Stimulated activated CD8-positive, alpha-beta memory T cell treated with anti-CD3 and anti-CD28 coated beads, Interleukin-15, amount 100 ng/mL, for 4 hours (primary cell): ENCODE measurements around the gene GRID1.

Experiments used
- DNase-seq, 2 donors: peaks; one replicate each; pipeline ENCODE4 v3.0.0-alpha.2; 2020; ENCODE audit warnings: low read depth in 2 of 2

GRID1 gene

DNA sequence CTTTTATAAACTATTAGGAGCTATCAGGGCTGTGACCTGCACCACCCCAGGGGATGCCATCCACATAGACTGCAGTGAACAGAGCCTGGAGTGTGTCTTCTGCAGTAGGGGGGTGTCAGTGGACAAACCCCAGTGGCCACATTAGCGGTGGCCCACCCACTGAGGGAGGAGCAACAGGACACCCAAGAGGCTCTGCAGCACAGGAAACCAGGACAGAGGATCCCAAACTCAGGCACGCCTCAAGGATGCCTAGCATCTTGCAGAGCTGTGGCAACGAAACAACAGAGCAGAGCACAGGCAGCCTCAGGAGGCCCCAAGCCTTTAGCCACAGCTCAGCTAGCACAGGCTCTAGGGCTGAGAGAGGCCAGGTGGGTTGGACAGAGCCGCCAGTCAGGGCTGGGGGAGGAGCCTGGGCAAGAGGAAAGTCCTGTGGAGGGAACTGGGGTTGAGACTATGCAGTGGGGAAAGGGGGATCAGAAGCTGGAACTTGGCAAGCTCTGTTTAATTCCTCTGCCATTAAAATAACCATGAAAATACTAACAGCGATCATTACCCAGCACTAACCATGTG lies 53.8 kb downstream of the GRID1 start:
- no peak for DNase-seq

DNA sequence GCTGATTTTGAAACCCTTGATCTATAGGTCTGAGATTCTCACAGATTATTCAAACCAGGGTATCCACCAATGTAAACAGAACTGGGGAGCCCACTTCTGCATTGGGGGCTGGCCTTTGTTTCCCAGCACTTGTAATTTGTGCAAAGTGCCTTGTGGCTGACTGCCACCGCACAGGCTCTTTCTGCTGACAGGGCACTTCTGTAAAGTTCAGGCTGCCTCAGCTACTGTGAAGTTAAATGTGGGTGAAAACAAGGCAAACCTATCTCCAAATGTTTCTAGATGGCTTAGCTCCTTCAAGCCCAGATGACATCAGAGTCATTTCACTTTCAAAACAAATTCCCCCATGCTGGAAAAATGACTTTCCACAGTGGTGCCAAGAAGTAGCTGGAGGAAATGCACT lies 54.7 kb downstream of the GRID1 start:
- no peak for DNase-seq

DNA sequence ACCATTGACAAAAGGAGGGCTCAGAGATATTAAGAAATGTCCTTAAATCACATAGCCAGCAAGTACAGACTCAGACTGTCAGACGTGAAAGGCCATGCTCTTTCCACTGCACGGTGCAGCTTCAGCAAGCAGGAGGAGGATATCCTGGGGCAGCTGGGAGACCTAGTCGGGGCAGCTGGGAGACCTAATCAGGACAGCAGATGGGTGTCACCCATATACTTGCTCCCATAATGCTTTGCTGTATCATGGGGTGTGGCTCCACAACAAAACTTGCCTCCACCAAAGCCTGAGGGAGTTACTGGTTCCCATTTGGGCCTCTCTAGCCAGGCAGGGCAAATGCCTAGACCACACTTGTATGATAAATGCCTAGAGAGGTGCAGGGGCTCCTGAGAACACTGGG lies 55.4 kb downstream of the GRID1 start:
- DNase-seq, result no peak

DNA sequence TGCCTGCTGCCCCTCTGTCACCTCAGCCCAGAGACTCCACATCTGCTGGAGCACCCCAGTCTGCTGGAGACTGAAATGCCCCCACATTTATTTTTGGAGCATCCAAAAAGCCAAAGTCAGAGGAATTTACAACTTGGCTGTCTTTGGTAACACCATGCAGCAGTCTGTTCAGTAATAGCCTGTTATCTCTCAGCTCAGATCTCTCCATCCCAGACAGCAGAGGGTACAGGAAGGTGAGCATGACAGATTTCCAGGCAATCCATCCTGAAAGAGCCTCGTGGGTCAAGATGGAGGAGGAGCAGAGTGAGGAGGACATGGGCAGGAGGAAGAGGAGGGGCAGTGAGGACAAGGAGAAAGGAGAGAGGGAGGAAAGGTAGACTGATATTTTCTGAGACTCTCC lies 55.9 kb downstream of the GRID1 start:
- no peak for DNase-seq

DNA sequence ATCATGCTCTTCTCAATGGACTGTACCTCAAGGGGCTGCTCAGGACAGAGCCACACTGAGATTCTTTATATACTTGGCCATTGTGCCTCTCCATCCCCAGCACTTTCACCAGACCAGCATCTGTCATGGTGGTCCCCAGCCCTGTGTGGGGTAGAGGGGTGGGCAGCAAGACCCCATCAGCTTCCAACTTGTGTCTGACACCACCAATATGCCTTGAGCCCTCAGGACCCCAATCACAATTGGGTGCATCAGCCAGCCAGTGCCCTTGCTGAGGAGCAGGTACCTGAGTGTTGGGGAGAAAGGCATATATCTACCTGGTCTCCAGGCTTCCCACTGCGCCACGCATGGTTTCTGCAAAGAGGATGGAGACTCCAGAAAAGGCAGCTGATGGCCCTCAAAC lies 56.3 kb downstream of the GRID1 start:
- no peak for DNase-seq

DNA sequence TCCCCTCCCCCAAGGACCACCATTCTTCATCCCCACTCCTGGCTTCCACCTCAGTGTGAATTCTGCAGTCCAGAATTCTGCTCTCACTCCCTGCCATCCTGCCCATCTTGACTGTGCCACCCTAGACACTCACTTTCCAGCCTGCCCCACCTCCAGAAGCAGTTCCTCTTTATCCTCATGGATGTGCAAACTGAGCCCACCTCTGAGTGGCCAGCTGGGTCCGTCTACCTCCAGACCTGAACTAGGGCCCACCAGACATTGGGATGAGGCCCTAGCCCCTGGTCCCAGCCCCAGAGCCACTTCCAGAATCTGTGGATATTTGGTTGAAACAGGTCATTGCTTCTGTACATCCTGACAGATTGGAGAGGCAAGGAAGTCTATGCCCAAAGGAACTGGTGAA lies 58.5 kb downstream of the GRID1 start:
- DNase-seq, result no peak

DNA sequence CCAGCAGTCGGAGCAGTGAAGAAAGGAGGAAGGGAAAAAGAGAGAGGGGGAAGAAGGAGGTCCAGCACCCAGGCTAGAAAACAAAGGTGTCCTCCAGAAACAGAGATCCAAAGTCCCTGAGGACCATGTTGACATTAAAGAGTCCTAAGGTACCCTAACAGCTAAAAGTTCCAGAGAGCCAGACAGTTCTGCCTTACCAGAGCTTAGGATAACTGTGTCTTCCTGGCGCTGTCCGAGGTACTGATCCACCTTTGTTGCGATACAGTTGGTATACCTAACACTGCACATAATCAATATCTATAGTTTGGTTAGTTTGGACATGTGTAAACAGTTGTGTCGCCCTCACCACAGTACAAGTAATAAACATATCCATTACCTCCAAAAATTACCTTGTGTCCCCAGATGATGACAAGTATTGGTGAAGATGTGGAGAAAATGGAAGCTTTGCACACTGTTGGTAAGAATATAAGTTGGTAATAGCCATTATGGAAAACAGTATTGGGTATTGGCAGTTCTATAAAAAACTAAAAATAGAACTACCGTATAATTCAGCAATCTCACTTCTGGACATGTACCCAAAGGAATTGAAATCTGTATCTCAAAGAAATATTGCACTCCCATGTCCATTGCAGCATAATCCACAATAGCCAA lies 59.8 kb downstream of the GRID1 start:
- no peak for DNase-seq

DNA sequence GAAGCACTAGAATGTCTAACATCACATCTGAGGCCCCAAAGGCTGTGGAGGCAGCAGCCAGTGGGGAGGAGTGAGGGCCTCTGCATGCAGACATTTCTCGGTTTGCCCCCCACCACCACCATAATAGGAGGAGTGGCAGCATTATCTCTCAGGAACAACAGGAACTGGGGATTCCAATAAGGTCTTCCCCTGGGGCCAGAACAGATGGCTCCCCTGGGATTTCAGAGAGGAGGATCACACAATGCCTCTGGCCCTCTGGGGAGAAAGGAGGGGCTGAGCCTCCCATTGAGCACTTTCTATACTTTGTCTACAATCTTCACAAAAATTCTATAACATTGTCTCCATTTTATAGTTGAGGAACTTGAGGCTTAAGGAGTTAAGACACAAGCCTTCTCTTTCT lies 61.1 kb downstream of the GRID1 start:
- no peak for DNase-seq

DNA sequence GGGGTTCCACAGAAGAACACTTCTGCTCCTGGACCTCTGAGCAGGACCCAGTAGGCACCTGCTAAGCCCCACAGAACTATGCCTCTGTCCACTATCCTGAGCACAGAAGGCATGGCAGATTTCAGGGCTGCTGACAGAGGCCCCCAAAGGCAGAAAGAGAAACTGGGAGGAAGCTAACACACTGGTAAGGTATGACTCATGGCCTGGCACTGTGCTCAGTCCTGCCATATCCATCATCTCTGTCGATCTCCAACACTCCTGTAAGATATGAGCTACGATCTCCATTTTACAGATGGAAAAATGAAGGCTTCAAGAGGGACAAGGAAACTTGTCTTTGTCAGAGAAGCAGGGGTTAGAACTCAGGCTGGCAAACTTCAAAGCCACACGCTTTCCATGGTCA lies 62.2 kb downstream of the GRID1 start:
- no peak for DNase-seq

DNA sequence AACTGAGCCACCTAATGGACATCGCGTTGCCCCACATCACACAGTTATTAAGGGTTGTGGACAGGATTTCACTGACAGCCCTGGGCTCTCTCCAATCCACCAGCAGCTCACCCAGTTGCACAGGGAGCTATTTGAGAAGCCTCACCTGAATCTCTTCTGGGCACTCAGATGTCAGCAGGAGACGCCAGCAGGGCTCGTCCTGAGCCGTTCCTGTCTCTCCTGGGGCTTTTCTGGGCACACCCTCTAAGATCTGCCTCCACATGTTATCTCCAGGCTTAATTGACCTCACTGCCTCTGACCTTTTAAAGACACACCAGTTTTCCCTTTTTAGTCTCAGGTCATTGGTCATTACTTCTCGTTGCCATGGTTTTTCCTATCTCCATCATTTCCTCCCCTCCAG lies 63.0 kb downstream of the GRID1 start:
- no peak for DNase-seq

DNA sequence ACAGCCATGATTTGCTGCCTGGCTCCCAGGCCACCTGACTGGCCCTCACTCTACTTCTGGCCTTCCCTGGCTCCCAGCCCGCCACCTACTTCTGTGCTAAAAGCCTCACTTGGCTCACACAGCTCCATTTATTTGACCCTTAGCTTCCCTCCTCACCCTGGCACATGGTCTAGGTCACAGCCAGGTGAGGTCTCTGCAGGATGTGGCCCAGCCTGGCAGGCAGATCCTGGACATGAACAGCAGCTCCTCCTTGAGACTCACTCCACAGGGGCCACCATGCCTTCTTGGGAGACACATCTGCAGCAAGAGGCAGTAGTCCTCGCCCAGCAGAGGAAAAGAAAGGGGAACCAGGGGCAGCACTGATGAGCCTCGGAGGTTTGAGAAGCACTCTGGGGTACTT lies 64.6 kb downstream of the GRID1 start:
- no peak for DNase-seq

DNA sequence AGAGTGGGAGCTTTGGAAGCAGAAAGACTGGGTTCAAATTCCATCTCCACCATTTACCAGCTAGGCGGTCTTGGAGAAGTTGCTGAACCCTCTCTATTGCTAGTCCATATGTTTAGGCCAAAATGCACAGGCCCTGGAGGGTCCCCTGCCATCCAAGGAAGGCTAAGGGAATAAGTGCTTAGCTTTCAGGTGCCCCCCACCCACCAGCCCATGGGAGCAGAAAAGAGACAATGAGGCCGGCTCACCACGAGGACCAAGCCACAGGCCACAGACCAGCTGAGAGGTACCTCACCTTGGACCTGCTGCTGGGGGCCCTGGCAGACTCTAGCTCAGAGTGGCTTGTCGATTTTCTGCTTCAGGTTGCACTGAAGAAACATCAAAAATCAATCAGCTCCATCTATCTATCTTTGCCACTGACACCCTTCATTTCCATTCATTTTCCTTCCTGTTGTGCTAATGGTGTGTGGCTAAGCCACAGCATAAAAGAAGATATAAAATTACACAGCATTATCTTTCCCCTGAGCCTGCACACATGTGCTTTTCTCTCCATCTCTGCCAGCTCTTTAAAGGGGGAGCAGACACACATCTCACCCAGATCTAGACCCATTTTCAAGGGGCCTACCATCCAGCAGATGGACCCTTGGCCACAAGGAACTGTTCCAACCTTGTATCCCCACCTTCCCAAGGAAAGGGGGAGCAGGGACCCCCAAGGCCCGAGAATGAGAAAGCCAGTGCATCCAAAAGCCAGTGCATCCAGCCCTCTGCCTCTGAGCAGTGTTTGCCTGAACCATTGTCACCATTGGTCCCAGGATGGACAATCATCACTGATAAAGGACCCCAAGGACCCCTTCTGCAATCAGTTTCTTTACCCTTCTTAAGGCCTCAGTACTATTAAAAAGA lies 65.4 kb downstream of the GRID1 start:
- no peak for DNase-seq

DNA sequence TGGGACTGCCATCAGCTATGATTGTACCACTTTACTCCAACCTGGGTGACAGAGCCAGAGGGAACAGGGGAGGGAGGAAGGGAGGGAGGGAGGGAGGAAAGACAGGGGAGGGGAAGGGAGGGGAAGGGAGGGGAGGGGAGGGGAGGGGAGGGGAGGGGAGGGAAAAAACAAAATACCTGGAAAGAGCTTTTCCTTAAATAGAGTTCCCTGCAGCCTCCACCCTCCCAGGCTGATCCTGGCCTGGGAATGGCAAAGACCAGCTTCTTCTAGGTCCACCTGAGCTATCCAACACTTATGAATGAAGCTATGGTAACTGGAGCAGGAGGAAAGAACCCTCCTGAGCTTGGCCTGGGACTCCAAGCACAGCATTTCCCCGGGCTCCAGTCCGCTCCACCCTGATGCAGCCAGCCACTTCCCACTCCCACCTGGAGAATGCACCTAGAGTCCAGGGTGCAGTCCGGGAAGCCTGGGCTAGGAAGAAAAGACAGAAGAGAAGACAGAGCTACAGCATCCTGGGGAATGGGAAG lies 66.1 kb downstream of the GRID1 start:
- no peak for DNase-seq

DNA sequence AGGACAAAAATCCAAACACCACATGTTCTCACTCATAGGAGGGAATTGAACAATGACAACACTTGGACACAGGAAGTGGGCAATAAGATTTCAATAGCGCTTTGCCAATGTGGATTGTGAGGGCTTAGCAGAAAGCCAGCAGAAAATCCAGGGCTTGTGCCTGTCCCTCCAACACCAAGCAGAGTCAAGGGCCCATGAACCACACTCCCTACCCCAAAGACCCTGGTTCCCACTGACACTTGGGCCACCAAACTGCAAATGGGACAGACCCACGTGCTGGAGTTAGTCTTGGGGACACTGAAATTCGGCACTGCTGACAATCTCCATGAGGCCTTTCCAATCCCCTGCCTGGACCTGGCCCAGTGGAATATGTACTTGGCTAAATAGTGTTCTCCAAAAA lies 67.0 kb downstream of the GRID1 start:
- no peak for DNase-seq

DNA sequence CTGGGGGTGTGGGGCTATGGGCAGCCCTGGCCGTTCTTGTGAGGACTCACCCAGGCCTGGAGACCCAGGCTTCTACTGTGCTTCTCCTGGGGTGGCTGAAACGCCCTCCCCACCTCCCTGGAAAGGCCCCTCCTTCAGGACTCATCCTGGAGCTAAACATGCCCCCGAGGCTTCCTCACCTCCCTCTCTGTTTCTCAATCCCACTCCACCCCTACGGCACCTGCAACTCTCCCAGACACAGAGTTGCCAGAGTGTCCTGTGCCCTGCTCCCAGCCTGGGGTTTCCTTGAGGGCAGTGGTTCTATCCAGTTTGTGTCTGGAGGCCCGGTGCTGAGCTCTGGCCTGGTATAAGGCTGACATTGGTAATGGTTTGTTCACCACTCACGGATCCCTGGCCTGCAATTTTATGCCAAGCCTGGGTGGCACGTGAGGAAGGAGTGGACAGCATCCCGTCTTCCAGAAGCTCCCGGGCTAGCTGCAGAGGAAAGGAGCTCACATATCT lies 68.0 kb downstream of the GRID1 start:
- no peak for DNase-seq

DNA sequence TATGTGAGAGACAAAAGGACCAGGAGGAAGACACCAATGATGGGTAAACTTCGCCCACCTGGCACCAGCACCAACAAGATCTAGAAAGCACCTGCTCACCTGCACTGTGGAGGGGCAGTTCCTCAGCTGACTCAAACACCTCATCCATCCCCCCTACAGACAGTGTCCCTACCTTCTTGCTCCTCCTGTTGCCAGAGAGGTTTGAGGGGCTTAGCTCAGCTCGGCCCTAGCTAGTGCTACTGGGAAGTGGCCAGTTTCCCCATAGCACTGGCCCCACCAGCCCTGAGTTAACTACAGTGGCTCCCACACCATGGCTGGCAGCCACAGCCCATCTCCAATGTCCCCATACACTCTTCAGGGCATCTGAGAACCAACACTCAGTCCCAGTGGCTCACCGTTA lies 70.8 kb downstream of the GRID1 start:
- no peak for DNase-seq

DNA sequence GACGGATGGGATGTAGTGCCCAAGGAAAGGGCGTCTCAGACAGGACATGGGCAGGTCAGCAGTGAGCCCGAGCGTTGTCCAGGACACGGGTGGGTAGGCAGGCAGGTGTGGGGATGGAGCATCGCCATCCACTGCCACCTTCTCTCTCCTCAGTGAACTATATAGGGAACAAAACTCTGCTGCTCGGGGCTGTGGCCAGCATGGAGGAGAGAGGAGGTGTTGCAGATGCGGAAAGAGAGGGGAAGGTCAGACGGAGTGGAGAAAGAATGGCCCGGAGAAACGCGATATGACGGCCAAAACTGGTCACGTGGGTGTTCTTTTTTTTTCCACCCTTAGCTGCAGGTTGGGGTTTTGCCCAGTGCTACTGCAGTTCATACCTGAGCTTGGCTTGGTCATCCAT lies 71.2 kb downstream of the GRID1 start:
- no peak for DNase-seq

DNA sequence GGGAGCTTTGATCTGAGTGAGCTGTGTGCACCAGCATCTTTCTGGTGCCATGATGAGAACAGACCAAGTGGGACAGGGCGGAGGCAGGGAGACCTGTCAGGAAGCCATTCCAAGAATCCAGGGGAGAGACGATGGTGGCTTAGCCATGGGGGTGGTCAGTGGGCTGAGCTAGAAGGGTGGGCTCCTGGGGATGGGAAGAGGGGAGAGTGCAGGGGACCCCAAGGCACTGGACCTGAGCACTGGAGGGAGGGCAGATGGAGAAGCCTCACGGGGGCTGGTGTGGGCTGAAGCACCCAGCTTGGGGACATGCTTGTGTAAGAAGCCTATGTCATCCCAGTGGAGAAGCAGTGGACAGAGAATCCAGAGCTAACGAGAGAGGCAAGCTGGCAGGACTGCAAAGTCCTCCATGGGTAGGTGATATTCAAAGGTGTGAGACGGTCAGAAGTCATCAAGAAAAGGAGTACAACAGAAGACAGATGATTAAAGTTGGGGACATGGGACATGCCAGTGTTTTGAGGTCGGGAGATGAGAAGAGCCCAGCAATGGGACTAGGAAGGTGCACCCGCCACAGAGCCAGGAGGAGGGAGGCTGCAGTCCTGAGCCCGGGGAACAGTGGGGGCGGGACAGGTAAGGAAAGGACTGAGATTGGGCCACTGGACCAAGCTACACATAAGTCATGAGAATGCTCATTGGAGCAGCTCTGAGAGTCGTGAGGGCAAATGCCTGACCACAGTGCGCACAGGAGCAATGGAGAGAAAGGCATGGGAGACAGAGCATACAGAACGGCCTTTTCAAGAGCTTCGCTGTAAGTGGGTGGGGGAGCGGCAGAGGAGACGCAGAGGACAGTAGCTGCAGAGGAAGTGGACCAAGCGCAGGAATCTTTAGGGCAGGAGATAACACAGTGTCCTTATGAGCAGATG lies 72.0 kb downstream of the GRID1 start:
- no peak for DNase-seq

DNA sequence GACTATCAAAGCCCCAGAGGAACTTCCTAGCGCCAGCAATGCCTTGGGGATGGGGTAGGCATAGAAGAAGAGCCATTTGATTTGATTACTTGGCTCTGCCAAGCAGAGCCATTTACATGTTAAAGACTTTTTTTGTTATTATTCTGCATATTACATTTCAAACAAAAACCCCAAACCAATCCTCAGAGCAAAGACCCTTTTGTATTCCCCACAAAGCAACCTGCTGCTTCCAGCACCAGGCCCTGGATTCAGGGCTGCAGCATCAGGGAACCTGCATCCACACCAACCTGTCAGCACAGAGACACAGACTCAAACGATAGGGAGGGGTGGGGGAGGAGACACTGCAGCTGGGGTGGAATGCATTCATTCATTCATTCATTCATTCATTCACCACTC lies 73.2 kb downstream of the GRID1 start:
- no peak for DNase-seq

DNA sequence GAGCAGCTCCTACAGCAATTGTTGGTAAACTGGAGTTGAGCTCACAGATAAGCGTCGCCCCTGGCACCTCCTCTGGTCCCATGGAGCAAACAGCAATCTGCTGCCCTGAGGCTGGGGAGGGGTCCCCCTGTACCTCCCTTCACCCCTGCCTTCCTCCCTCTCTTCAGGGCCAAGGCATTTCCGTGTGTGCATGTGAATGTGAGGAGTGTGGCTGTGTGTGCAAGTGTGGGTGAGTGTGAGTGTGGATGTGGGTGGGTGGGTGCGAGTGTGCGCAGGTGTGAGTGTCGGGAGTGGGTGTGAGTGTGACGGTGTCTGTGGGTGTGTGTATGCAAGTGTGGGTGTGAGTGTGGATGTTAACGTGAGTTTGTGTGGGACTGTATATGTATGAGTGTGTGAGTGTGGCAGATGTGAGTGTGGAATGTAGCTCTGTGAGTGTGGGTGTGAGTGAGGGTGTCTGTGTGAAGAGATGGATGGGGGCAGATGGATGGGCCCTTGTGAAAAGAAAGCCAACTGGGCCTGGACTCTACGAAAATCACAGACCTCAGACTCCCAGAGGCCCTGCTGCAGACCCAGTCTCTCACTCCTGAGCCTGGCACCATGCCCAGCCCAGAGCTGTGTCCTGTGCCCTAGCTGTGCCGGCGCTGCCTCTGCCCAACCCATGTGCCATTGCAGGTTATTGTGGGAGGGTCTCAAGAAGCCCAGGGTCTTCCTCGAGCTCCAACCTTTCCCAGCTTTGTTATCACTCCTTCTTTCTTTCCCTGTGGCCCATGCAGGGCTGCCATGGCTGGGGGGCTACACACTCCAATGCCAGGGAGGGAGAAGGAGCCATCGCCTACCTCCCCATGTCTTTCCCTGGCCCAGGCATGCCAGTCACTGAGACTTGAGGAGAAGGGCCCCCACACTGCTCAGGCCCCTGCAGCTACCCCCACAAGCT lies 73.9 kb downstream of the GRID1 start:
- DNase-seq, result no peak
